Raji (cell line): Measurements from ENCODE around the gene ZNF358.

Experiments used
- POLR2A ChIP-seq: IDR thresholded peaks from 2 replicates; pipeline ENCODE4 v1.6.1; 2011; ENCODE audit warnings: low read depth, low read length, control low read depth; ENCODE audit not compliant: insufficient read depth

ZNF358 gene

GRCh38 chr19:7482584-7483439, 33.1 kb upstream of the ZNF358 start:
- TF ChIP-seq POLR2A: no peak

- TF ChIP-seq POLR2A: no peak
These were observed 32.1 kb upstream of the ZNF358 start for GRCh38 chr19:7483720-7484201.

- TF ChIP-seq POLR2A: no peak
These were observed 29.0 kb upstream of the ZNF358 start for GRCh38 chr19:7486923-7487322.

- TF ChIP-seq POLR2A: no peak
These were observed 27.1 kb upstream of the ZNF358 start, which contains the start of gene PEX11G for GRCh38 chr19:7488736-7489353. Gene PEX11G (minus strand): TSS chr19:7489035. CDS start chr19:7489010, 25 bp downstream.

- TF ChIP-seq POLR2A: no peak
These were observed 26.3 kb upstream of the ZNF358 start for GRCh38 chr19:7489609-7490044.

- no peak for TF ChIP-seq POLR2A
These were observed 23.8 kb upstream of the ZNF358 start for GRCh38 chr19:7492142-7492541.

- TF ChIP-seq POLR2A: no peak
These were observed 23.3 kb upstream of the ZNF358 start for GRCh38 chr19:7492558-7492957.

- TF ChIP-seq POLR2A: no peak
These were observed 21.3 kb upstream of the ZNF358 start for GRCh38 chr19:7494416-7495098.

GRCh38 chr19:7497292-7497691, 18.6 kb upstream of the ZNF358 start:
- no peak for TF ChIP-seq POLR2A

GRCh38 chr19:7500811-7501450, 15.0 kb upstream of the ZNF358 start:
- TF ChIP-seq POLR2A: no peak

- TF ChIP-seq POLR2A: no peak
These were observed 13.4 kb upstream of the ZNF358 start for GRCh38 chr19:7502552-7502951.

- TF ChIP-seq POLR2A: no peak
These were observed 11.2 kb upstream of the ZNF358 start for GRCh38 chr19:7504684-7505083.

- no peak for TF ChIP-seq POLR2A
These were observed 10.6 kb upstream of the ZNF358 start for GRCh38 chr19:7505288-7505681.

- no peak for TF ChIP-seq POLR2A
These were observed 10.1 kb upstream of the ZNF358 start for GRCh38 chr19:7505682-7506384.

GRCh38 chr19:7506385-7507328, 9.2 kb upstream of the ZNF358 start:
- no peak for TF ChIP-seq POLR2A
